GM23248 (cell line): ENCODE measurements around the gene PTPRA. TPM values are rescaled to one million over a fixed set of nuclear protein-coding genes. Genes with fewer than 3 reads are reported as not detected.

Experiments
- DNase-seq: peaks from one replicate; pipeline ENCODE4 v3.0.0-alpha.2; 2015
- H2AFZ ChIP-seq: fragments of 200-600 bp; sonication (generic); 2 replicates; pipeline ENCODE4 v1.6.1; 2016; ENCODE audit warnings: antibody characterized with exemption
- H3F3A ChIP-seq: fragments of 200-600 bp; sonication (generic); 2 replicates; pipeline ENCODE4 v1.6.1; 2016; ENCODE audit warnings: mild to moderate bottlenecking, antibody characterized with exemption, mixed run types; ENCODE audit not compliant: insufficient read depth
- H3K27ac ChIP-seq: fragments of 200-600 bp; sonication (generic); 2 replicates; pipeline ENCODE4 v1.5.1; 2016; ENCODE audit warnings: mild to moderate bottlenecking
- H3K27me3 ChIP-seq: fragments of 200-600 bp; sonication (generic); replicated peaks from 2 replicates; pipeline ENCODE4 v1.6.1; 2016; ENCODE audit warnings: mild to moderate bottlenecking; ENCODE audit not compliant: insufficient read depth
- H3K36me3 ChIP-seq: fragments of 200-600 bp; sonication (generic); 2 replicates; pipeline ENCODE4 v1.6.1; 2016; ENCODE audit warnings: low read depth, mild to moderate bottlenecking
- H3K4me1 ChIP-seq: fragments of 200-600 bp; sonication (generic); 2 replicates; pipeline ENCODE4 v1.6.1; 2016; ENCODE audit warnings: mild to moderate bottlenecking; ENCODE audit not compliant: insufficient read depth
- H3K4me2 ChIP-seq: fragments of 200-600 bp; sonication (generic); one replicate; pipeline ENCODE4 v1.6.1; 2016; ENCODE audit warnings: mild to moderate bottlenecking; ENCODE audit not compliant: unreplicated experiment
- H3K4me3 ChIP-seq: fragments of 200-600 bp; sonication (generic); 2 replicates; pipeline ENCODE4 v1.5.1; 2016; ENCODE audit warnings: mild to moderate bottlenecking
- H3K79me2 ChIP-seq: fragments of 200-600 bp; sonication (generic); 2 replicates; pipeline ENCODE4 v1.6.1; 2016; ENCODE audit warnings: mild to moderate bottlenecking; ENCODE audit not compliant: insufficient read depth
- H3K9ac ChIP-seq: fragments of 200-600 bp; sonication (generic); 2 replicates; pipeline ENCODE4 v1.6.1; 2016; ENCODE audit warnings: mild to moderate bottlenecking
- H3K9me2 ChIP-seq: fragments of 200-600 bp; sonication (generic); 2 replicates; pipeline ENCODE4 v1.6.1; 2016; ENCODE audit warnings: mixed run types, mild to moderate bottlenecking, moderate library complexity; ENCODE audit not compliant: insufficient read depth
- H3K9me3 ChIP-seq: fragments of 200-600 bp; sonication (generic); one replicate; pipeline ENCODE4 v1.6.1; 2017; ENCODE audit warnings: low read depth
- H4K20me1 ChIP-seq: fragments of 200-600 bp; sonication (generic); 2 replicates; pipeline ENCODE4 v1.6.0; 2016; ENCODE audit not compliant: insufficient read depth
- EZH2 ChIP-seq: fragments of 200-600 bp; sonication (generic); IDR thresholded peaks from 2 replicates; pipeline ENCODE4 v1.6.1; 2018; ENCODE audit warnings: antibody characterized with exemption, mild to moderate bottlenecking; ENCODE audit not compliant: insufficient read depth, poor library complexity, severe bottlenecking
- EZH2phosphoT487 ChIP-seq: fragments of 200-600 bp; sonication (generic); IDR thresholded peaks from 2 replicates; pipeline ENCODE4 v1.6.1; 2018; ENCODE audit warnings: antibody characterized with exemption, moderate library complexity, mild to moderate bottlenecking, low read depth; ENCODE audit not compliant: insufficient read depth
- WGBS, 2 experiments: methylation state at CpG; one replicate each; pipeline ENCODE4 v1.1.6; 2015 to 2017; ENCODE audit warnings: low lambda C conversion rate in 2 of 2, low coverage in 1 of 2; ENCODE audit errors: missing lambda C conversion rate in 2 of 2; 5-methylcytosine and 5-hydroxymethylcytosine counted together
- in situ Hi-C: fragments of 300-500 bp; cut with MboI; formaldehyde crosslinking; loops from 2 replicates; pipeline ENCODE4 v1.15.0; 2020
- polyA plus RNA-seq: library from polyadenylated mRNA; unstranded; fragments of >200 nt; fragmentation: Nextera tagmentation; extraction: Ambion mirVana; gene quantifications from 2 replicates; pipeline ENCODE4 v1.2.1, GENCODE V29; 2016
- total RNA-seq: library from RNA; depleted of rRNA; stranded (reverse); fragments of >200 nt; shearing (Covaris generic); gene quantifications from 2 replicates; pipeline ENCODE4 v1.2.3, GENCODE V29; 2014

PTPRA gene
- total and polyA plus RNA-seq, 2 experiments from 2014 or later, result 37.4 to 50.8 TPM

GRCh38 chr20:2875690-2876203, 2.5 kb downstream of the PTPRA start:
- Histone ChIP-seq H3K4me1 (peaks cover 18% of the 10 kb centered on the region), H3K4me3 (no peak overlapping the region), H3K4me2 (no peak overlapping the region), H3K9ac (no peak overlapping the region), H4K20me1 (no peaks in the 10 kb centered on the region), H3K27ac (no peak overlapping the region), H3K79me2 (peaks cover 65% of the 10 kb centered on the region), H3K9me2 (no peaks in the 10 kb centered on the region), H3F3A (peaks cover 29% of the 10 kb centered on the region), H3K9me3 (no peaks in the 10 kb centered on the region), H3K36me3 (no peaks in the 10 kb centered on the region), H3K27me3 (no peaks in the 10 kb centered on the region), H2AFZ (no peak overlapping the region)
- TF ChIP-seq EZH2phosphoT487 (no peak), EZH2 (no peak)
- no peak for DNase-seq
- in situ Hi-C loops, result no loop called here
- 97 to 100% methylated on average over 5 of the region's 5 CpGs for WGBS, 2 experiments

DNA sequence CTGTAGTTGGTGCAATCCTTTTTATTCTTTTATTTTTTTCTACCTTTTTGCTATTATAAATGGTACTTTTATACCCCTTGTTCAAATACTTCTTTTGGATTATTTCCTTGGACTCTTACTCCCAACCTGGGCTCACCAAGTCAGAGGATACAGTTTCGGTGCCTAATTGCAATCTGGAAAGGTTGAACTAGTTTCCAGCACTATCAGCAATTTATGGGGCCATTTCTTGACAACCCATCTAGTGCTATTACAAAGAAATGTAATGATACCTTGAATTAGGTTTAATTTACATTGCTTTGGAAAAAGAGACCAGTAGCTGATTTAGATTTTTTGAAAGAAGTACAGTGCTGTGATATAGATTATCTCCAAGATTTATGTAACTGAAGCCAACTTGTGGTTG, 5.2 kb downstream of the PTPRA start:
- Histone ChIP-seq H3F3A (peaks cover 19% of the 10 kb centered on the region), H3K9me2 (no peaks in the 10 kb centered on the region), H3K4me2 (peak overlapping the region; percentile 29), H2AFZ (no peak overlapping the region), H3K27ac (peak overlapping the region; percentile 49), H3K9me3 (no peaks in the 10 kb centered on the region), H3K79me2 (peaks cover 91% of the 10 kb centered on the region), H3K27me3 (no peaks in the 10 kb centered on the region), H3K9ac (no peak overlapping the region), H3K36me3 (no peaks in the 10 kb centered on the region), H4K20me1 (peaks cover 6% of the 10 kb centered on the region; the same call in 1 of the 2 replicates), H3K4me1 (peaks cover 12% of the 10 kb centered on the region), H3K4me3 (no peak overlapping the region)
- no peak for TF ChIP-seq EZH2
- TF ChIP-seq EZH2phosphoT487, result no peak
- DNase-seq, result no peak
- WGBS, 2 experiments, result 97 to 100% methylated on average over 1 of the region's 1 CpG
- in situ Hi-C loops, result no loop called here

DNA sequence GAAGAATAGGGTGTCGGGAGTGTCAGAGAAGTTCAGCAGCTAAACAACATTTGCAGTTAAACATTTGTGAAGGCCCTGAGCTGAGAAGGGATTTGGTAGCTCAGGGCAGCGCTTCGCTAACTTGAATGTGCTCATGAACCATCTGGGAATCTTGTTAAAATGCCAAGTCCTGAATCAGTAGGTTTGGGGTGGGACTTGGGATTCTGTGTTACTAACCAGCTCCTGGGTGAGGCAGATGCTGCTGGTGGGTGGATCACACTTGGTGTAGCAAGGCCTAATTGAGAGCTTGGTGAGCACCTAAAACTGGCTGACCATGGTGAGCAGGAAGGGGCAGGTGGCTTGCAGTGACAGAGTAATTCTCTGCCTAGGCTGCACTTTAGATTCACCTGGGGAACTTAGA, 5.9 kb downstream of the PTPRA start:
- H2AFZ ChIP-seq, result no peak overlapping the region
- 3 to 4% methylated on average over 3 of the region's 3 CpGs for WGBS, 2 experiments

DNA sequence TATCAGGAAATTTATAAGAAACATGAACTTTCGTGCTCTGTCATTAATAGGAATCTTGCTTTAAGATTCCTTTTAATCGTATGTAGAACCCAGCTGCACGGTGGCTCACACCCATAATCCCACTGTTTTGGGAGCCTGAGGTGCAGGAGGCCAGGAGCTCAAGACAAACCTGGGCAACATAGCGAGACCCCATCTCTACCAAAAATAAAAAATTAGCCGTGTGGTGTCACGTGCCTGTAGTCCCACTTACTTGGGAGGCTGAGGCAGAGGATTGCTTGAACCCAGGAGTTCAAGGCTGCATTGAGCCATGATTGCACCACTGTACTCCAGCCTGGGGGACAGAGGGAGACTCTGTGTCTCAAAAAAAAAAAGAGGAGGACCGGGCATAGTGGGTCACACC, 7.4 kb downstream of the PTPRA start:
- Histone ChIP-seq H3K79me2 (peaks cover 91% of the 10 kb centered on the region), H3K4me2 (no peak overlapping the region), H3K27ac (no peak overlapping the region), H3F3A (peaks cover 19% of the 10 kb centered on the region), H3K36me3 (no peaks in the 10 kb centered on the region), H3K4me1 (peaks cover 18% of the 10 kb centered on the region), H3K9ac (no peak overlapping the region), H3K4me3 (no peak overlapping the region), H3K27me3 (no peaks in the 10 kb centered on the region), H3K9me3 (no peaks in the 10 kb centered on the region), H4K20me1 (peaks cover 10% of the 10 kb centered on the region; the same call in 1 of the 2 replicates), H2AFZ (no peak overlapping the region), H3K9me2 (no peaks in the 10 kb centered on the region)
- in situ Hi-C loops, result no loop called here
- DNase-seq, result no peak
- TF ChIP-seq EZH2phosphoT487 (no peak), EZH2 (no peak)
- 83 to 88% methylated on average over 7 of the region's 7 CpGs for WGBS, 2 experiments

More for the DNA sequence above, 5.9 kb downstream of the PTPRA start:
- in situ Hi-C loops, result no loop called here
- Histone ChIP-seq H3K9me3 (no peaks in the 10 kb centered on the region), H3F3A (peaks cover 19% of the 10 kb centered on the region), H3K36me3 (no peaks in the 10 kb centered on the region), H3K4me2 (peak overlapping the region; percentile 29), H3K4me1 (peaks cover 12% of the 10 kb centered on the region), H3K27me3 (no peaks in the 10 kb centered on the region), H3K9me2 (no peaks in the 10 kb centered on the region), H3K79me2 (peaks cover 91% of the 10 kb centered on the region), H3K4me3 (no peak overlapping the region), H4K20me1 (peaks cover 6% of the 10 kb centered on the region; the same call in 1 of the 2 replicates), H3K9ac (0 out of 2 replicates have a peak overlapping the region, but pooled peaks have one; percentile 19), H3K27ac (peak overlapping the region; percentile 49)
- peak; percentile 95 for DNase-seq
- TF ChIP-seq EZH2phosphoT487, result no peak
- no peak for TF ChIP-seq EZH2
